HEK293 (cell line): ENCODE measurements around the gene MDP1.

Experiments
- MYNN ChIP-seq: fragments of 450-650 bp; formaldehyde crosslinking; IDR thresholded peaks from 2 replicates; pipeline ENCODE4 v1.5.1; 2016; ENCODE audit warnings: missing biosample characterization, missing genetic modification characterization, borderline replicate concordance
- REST ChIP-seq: fragments of 450-650 bp; formaldehyde crosslinking; IDR thresholded peaks from 2 replicates; pipeline ENCODE4 v1.5.1; 2016; ENCODE audit warnings: missing biosample characterization, missing genetic modification characterization
- SCRT2 ChIP-seq: fragments of 450-650 bp; formaldehyde crosslinking; IDR thresholded peaks from 2 replicates; pipeline ENCODE4 v1.5.1; 2016; ENCODE audit warnings: missing biosample characterization, missing genetic modification characterization
- YY1 ChIP-seq: fragments of 450-650 bp; formaldehyde crosslinking; IDR thresholded peaks from 2 replicates; pipeline ENCODE4 v1.5.1; 2018; ENCODE audit warnings: missing biosample characterization, missing genetic modification characterization
- ZEB2 ChIP-seq: fragments of 450-650 bp; formaldehyde crosslinking; IDR thresholded peaks from 2 replicates; pipeline ENCODE4 v1.5.1; 2016; ENCODE audit warnings: missing biosample characterization, missing genetic modification characterization
- ZFP37 ChIP-seq: fragments of 450-650 bp; formaldehyde crosslinking; IDR thresholded peaks from 2 replicates; pipeline ENCODE4 v1.5.1; 2016; ENCODE audit warnings: missing biosample characterization, missing genetic modification characterization
- ZNF146 ChIP-seq: fragments of 450-650 bp; formaldehyde crosslinking; IDR thresholded peaks from 2 replicates; pipeline ENCODE4 v1.5.1; 2016; ENCODE audit warnings: missing biosample characterization, missing genetic modification characterization
- ZNF239 ChIP-seq: fragments of 450-650 bp; formaldehyde crosslinking; IDR thresholded peaks from 2 replicates; pipeline ENCODE4 v1.5.1; 2016; ENCODE audit warnings: missing biosample characterization, missing genetic modification characterization
- ZNF280D ChIP-seq: fragments of 450-650 bp; formaldehyde crosslinking; IDR thresholded peaks from 2 replicates; pipeline ENCODE4 v1.5.1; 2016; ENCODE audit warnings: missing biosample characterization, missing genetic modification characterization
- ZNF555 ChIP-seq: fragments of 450-650 bp; formaldehyde crosslinking; conservative IDR thresholded peaks from 2 replicates; pipeline ENCODE4 v1.5.1; 2017; ENCODE audit warnings: missing biosample characterization, mild to moderate bottlenecking, missing genetic modification characterization, inconsistent platforms
- ZNF785 ChIP-seq: fragments of 450-650 bp; formaldehyde crosslinking; IDR thresholded peaks from 2 replicates; pipeline ENCODE4 v1.5.1; 2016; ENCODE audit warnings: missing biosample characterization, missing genetic modification characterization
- TF ChIP-seq, protein P1 (sequence below): fragments of 450-650 bp; formaldehyde crosslinking; IDR thresholded peaks from 2 replicates; pipeline ENCODE4 v1.5.1; 2016; ENCODE audit warnings: missing biosample characterization, missing genetic modification characterization

DNA sequence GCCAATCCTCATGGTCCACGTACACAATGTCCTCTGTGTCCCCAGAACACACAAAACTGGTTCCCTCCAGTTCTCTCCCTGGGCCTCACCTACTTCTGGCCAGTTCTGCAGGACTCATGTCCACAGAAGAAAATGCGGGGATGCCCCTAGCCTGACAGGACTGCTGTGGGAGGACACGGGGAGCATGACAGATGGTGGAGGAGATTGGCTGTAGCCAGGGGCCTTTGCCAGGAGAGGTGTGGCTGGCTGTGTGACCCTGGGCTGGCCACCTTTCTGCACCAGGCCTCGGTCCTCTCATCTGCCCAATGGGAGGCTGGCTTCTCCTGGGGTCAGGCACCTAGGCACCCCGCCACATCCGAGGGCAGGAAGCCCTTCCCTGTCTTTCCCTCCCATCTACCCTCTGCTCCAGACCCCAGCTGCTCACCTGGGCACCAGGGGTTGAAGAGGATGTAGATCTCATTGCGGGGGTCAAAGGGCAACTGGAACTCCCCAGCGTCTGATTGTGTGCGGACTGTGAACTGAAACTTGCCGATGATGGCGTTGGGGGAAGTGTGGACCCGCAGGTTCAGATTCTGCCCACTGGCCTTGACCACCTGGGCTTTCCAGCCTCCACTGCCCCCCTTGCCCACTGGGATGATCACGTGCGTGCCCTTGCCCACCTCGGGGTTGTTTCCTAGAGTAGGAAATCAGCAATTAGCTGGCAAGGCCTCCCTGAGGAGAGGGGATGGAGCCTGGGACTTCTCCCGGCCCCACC is 44.3 kb upstream of the MDP1 start:
- TF ChIP-seq, protein P1, sequence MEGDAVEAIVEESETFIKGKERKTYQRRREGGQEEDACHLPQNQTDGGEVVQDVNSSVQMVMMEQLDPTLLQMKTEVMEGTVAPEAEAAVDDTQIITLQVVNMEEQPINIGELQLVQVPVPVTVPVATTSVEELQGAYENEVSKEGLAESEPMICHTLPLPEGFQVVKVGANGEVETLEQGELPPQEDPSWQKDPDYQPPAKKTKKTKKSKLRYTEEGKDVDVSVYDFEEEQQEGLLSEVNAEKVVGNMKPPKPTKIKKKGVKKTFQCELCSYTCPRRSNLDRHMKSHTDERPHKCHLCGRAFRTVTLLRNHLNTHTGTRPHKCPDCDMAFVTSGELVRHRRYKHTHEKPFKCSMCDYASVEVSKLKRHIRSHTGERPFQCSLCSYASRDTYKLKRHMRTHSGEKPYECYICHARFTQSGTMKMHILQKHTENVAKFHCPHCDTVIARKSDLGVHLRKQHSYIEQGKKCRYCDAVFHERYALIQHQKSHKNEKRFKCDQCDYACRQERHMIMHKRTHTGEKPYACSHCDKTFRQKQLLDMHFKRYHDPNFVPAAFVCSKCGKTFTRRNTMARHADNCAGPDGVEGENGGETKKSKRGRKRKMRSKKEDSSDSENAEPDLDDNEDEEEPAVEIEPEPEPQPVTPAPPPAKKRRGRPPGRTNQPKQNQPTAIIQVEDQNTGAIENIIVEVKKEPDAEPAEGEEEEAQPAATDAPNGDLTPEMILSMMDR (tag by site-specific recombination): no peak
- TF ChIP-seq ZEB2 (tag by site-specific recombination) (no peak), ZFP37 (tag by site-specific recombination) (no peak), ZNF239 (tag by site-specific recombination) (no peak), YY1 (tag by site-specific recombination) (no peak), ZNF785 (tag by site-specific recombination) (no peak), MYNN (tag by site-specific recombination) (no peak), ZNF555 (tag by site-specific recombination) (no peak), ZNF280D (tag by site-specific recombination) (no peak), SCRT2 (tag by site-specific recombination) (no peak), ZNF146 (tag by site-specific recombination) (no peak), REST (tag by site-specific recombination) (no peak)
